NCI-H748 (cell line): Measurements from ENCODE around the gene RALGAPA2.

Experiments
- DNase-seq: peaks from one replicate; lab custom pipeline; 2025; ENCODE audit not compliant: unreplicated experiment; lab: John Stamatoyannopoulos, UW

Gene RALGAPA2

GRCh38 chr20:20412750-20413149 is 299.7 kb downstream of the RALGAPA2 start:
- DNase-seq = no peak

GRCh38 chr20:20411836-20412235 is 300.6 kb downstream of the RALGAPA2 start:
- DNase-seq = peak; percentile 52

GRCh38 chr20:20411402-20411801 is 301.0 kb downstream of the RALGAPA2 start:
- peak; percentile 29 for DNase-seq

GRCh38 chr20:20410678-20411077 is 301.8 kb downstream of the RALGAPA2 start:
- DNase-seq = peak; percentile 90

- DNase-seq = no peak
Measured at GRCh38 chr20:20409331-20409730, 303.1 kb downstream of the RALGAPA2 start.

- peak; percentile 64 for DNase-seq
Measured at GRCh38 chr20:20407891-20408805, 304.3 kb downstream of the RALGAPA2 start.

- no peak for DNase-seq
Measured at GRCh38 chr20:20406306-20406705, 306.1 kb downstream of the RALGAPA2 start.

GRCh38 chr20:20405623-20406022 is 306.8 kb downstream of the RALGAPA2 start:
- no peak for DNase-seq

- no peak for DNase-seq
Measured at GRCh38 chr20:20404633-20405032, 307.8 kb downstream of the RALGAPA2 start.

GRCh38 chr20:20401991-20402390 is 310.5 kb downstream of the RALGAPA2 start:
- no peak for DNase-seq

GRCh38 chr20:20399531-20400500 is 312.6 kb downstream of the RALGAPA2 start:
- DNase-seq = no peak

- DNase-seq = no peak
Measured at GRCh38 chr20:20398123-20398522, 314.3 kb downstream of the RALGAPA2 start.

- DNase-seq = peak; percentile 73
Measured at GRCh38 chr20:20396794-20397193, 315.6 kb downstream of the RALGAPA2 start.

- peak; percentile 97 for DNase-seq
Measured at GRCh38 chr20:20395903-20396568, 316.4 kb downstream of the RALGAPA2 start.

- no peak for DNase-seq
Measured at GRCh38 chr20:20395087-20395486, 317.4 kb downstream of the RALGAPA2 start.

GRCh38 chr20:20393207-20394120 is 319.0 kb downstream of the RALGAPA2 start:
- peak; percentile 46 for DNase-seq

GRCh38 chr20:20391766-20392165 is 320.7 kb downstream of the RALGAPA2 start:
- DNase-seq = no peak

- no peak for DNase-seq
Measured at GRCh38 chr20:20391115-20391514, 321.3 kb downstream of the RALGAPA2 start.

- no peak for DNase-seq
Measured at GRCh38 chr20:20390393-20390792, 322.1 kb downstream of the RALGAPA2 start.

GRCh38 chr20:20386192-20386591 is 326.3 kb downstream of the RALGAPA2 start:
- no peak for DNase-seq
